Glutamatergic neuron (in vitro differentiated cells): ENCODE measurements around the gene MMP14. TPM values are rescaled to one million over a fixed set of nuclear protein-coding genes. Genes with fewer than 3 reads are reported as not detected.

Source experiments
- DNase-seq: peaks from one replicate; pipeline ENCODE4 v3.0.0; 2022
- H3K27ac Mint-ChIP-seq: one replicate; pipeline ENCODE4 v1.8.0; 2020; ENCODE audit warnings: mild to moderate bottlenecking, mixed read lengths, inconsistent platforms; ENCODE audit not compliant: unreplicated experiment
- H3K27me3 Mint-ChIP-seq: one replicate; pipeline ENCODE4 v1.8.0; 2020; ENCODE audit warnings: mild to moderate bottlenecking, moderate library complexity, mixed read lengths, inconsistent platforms; ENCODE audit not compliant: unreplicated experiment
- H3K36me3 Mint-ChIP-seq: one replicate; pipeline ENCODE4 v1.8.0; 2020; ENCODE audit warnings: mild to moderate bottlenecking, mixed read lengths, inconsistent platforms; ENCODE audit not compliant: unreplicated experiment
- H3K4me1 Mint-ChIP-seq: one replicate; pipeline ENCODE4 v1.8.0; 2020; ENCODE audit warnings: mild to moderate bottlenecking, low read depth, mixed read lengths, inconsistent platforms; ENCODE audit not compliant: unreplicated experiment
- H3K4me3 Mint-ChIP-seq: one replicate; pipeline ENCODE4 v1.8.0; 2020; ENCODE audit warnings: mild to moderate bottlenecking, mixed read lengths, inconsistent platforms; ENCODE audit not compliant: unreplicated experiment
- H3K9me3 Mint-ChIP-seq: one replicate; pipeline ENCODE4 v1.8.0; 2020; ENCODE audit warnings: mild to moderate bottlenecking, moderate library complexity, mixed read lengths, inconsistent platforms; ENCODE audit not compliant: unreplicated experiment
- CTCF ChIP-seq: fragments of 200-600 bp; sonication (generic); IDR thresholded peaks from one replicate; pipeline ENCODE4 v1.5.0; 2021; ENCODE audit not compliant: partially characterized antibody, unreplicated experiment
- total RNA-seq: library from RNA; stranded (reverse); fragmentation: NEBNext Ultra II Directional; extraction: Animal tissue kit (Norgen Biotek cat#: 25700); gene quantifications from one replicate; pipeline ENCODE4 v1.2.1, GENCODE V29; 2021; ENCODE audit not compliant: unreplicated experiment

Gene MMP14
- total RNA-seq, 1 donor from 2014 or later: 162 TPM

GRCh38 chr14:22882529-22883172 is 46.3 kb downstream of the MMP14 start:
- peaks cover 22% of the 10 kb centered on the region for H3K9me3 Mint-ChIP-seq
- peak; percentile 82 for DNase-seq
- peaks cover 45% of the 10 kb centered on the region for H3K4me1 Mint-ChIP-seq
- peaks cover 36% of the 10 kb centered on the region for H3K27me3 Mint-ChIP-seq
- peak overlapping the region; percentile 100 for H3K27ac Mint-ChIP-seq
- TF ChIP-seq CTCF: no peak
- peaks cover 8% of the 10 kb centered on the region for H3K36me3 Mint-ChIP-seq
- H3K4me3 Mint-ChIP-seq: peak overlapping the region; percentile 99

- Mint-ChIP-seq H3K27me3 (peaks cover 40% of the 10 kb centered on the region), H3K36me3 (peaks cover 8% of the 10 kb centered on the region), H3K4me1 (peaks cover 49% of the 10 kb centered on the region), H3K9me3 (peaks cover 28% of the 10 kb centered on the region), H3K4me3 (peak within 1 kb of the TSS; percentile 99), H3K27ac (peak within 1 kb of the TSS; percentile 100)
- TF ChIP-seq CTCF: no peak
- DNase-seq: peak; percentile 89
Observed at GRCh38 chr14:22883173-22883976, 47.0 kb downstream of the MMP14 start, which contains the start of gene REM2. REM2 (plus strand) TSS chr14:22883222; CDS start chr14:22883288, 66 bp downstream.

GRCh38 chr14:22884076-22884737 is 47.8 kb downstream of the MMP14 start:
- H3K4me1 Mint-ChIP-seq: peaks cover 49% of the 10 kb centered on the region

GRCh38 chr14:22884738-22885523 is 48.5 kb downstream of the MMP14 start:
- TF ChIP-seq CTCF: no peak
- Mint-ChIP-seq H3K4me3 (peak overlapping the region; percentile 99), H3K4me1 (peaks cover 55% of the 10 kb centered on the region), H3K36me3 (peaks cover 8% of the 10 kb centered on the region), H3K9me3 (peaks cover 32% of the 10 kb centered on the region), H3K27me3 (peaks cover 37% of the 10 kb centered on the region), H3K27ac (peak overlapping the region; percentile 100)
- DNase-seq: no peak

More at GRCh38 chr14:22884076-22884737, 47.8 kb downstream of the MMP14 start:
- Mint-ChIP-seq H3K27me3 (peaks cover 40% of the 10 kb centered on the region), H3K27ac (peak overlapping the region; percentile 100), H3K9me3 (peaks cover 28% of the 10 kb centered on the region), H3K36me3 (peaks cover 8% of the 10 kb centered on the region), H3K4me3 (peak overlapping the region; percentile 99)
- no peak for DNase-seq
- no peak for TF ChIP-seq CTCF
